B cell (primary cell): ENCODE results near the gene SLC9A7.

ENCODE experiments used
- CTCF ChIP-seq: fragments of 200-600 bp; IDR thresholded peaks from one replicate; pipeline ENCODE4 v1.8.0; 2022; ENCODE audit warnings: antibody characterized with exemption, mild to moderate bottlenecking
- EZH2 ChIP-seq: IDR thresholded peaks from 2 replicates; pipeline ENCODE4 v1.6.1; 2012; ENCODE audit warnings: borderline replicate concordance, low read depth, mild to moderate bottlenecking, moderate library complexity, low read length; ENCODE audit not compliant: insufficient read depth, poor library complexity, severe bottlenecking

GRCh38 chrX:46782034-46782433 lies 23.1 kb upstream of the SLC9A7 start:
- TF ChIP-seq CTCF (no peak), EZH2 (no peak)
